HEK293 (cell line): ENCODE measurements around the gene OLFM1.
A peak's percentile ranks its signal among the peaks of the same experiment; 100 is the strongest.
"Not testable (repeated sequence)": the region's sequence is repeated elsewhere in the genome, so short reads cannot be mapped to it uniquely, and the experiment has no call there.

Source experiments
- CTCF ChIA-PET: fragments of 350-600 bp; formaldehyde crosslinking; extraction: SDS; loops from one replicate; lab custom pipeline; 2021; ENCODE audit warnings: antibody characterized with exemption; lab: Yijun Ruan, JAX
- POLR2A ChIA-PET: fragments of 300-600 bp; formaldehyde crosslinking; extraction: SDS; loops from one replicate; lab custom pipeline; 2020; ENCODE audit warnings: antibody characterized with exemption, inconsistent platforms; lab: Yijun Ruan, JAX
- H3K27ac ChIP-seq: fragments of 200-500 bp; sonication (Bioruptor generic); 2 replicates; pipeline ENCODE4 v1.5.1; 2014; ENCODE audit warnings: low read depth, low read length, control low read depth, inconsistent platforms; ENCODE audit errors: extremely low read depth
- H3K36me3 ChIP-seq, 2 experiments: fragments of 200-500 bp in 1 of 2; sonication (Bioruptor generic) in 1 of 2; 1 replicate in 1 of 2; 2 replicates in 1 of 2; pipeline ENCODE4 v1.5.1; 2014 to 2017; ENCODE audit warnings: inconsistent platforms in 2 of 2, low read length in 2 of 2; ENCODE audit not compliant: control insufficient read depth in 2 of 2, insufficient read depth in 1 of 2
- H3K4me1 ChIP-seq: fragments of 200-500 bp; sonication (Bioruptor generic); 2 replicates; pipeline ENCODE4 v1.5.1; 2014; ENCODE audit warnings: mild to moderate bottlenecking, low read length, inconsistent platforms; ENCODE audit not compliant: control insufficient read depth, insufficient read depth
- H3K4me3 ChIP-seq: 2 replicates; pipeline ENCODE4 v1.5.1; 2011; ENCODE audit warnings: low read depth, mild to moderate bottlenecking, control low read depth, low read length, moderate library complexity
- H3K9me3 ChIP-seq: fragments of 200-500 bp; sonication (Bioruptor generic); 2 replicates; pipeline ENCODE4 v1.5.1; 2014; ENCODE audit warnings: low read depth, low read length, inconsistent platforms; ENCODE audit not compliant: control insufficient read depth, insufficient read depth
- BCL11B ChIP-seq: fragments of 450-650 bp; formaldehyde crosslinking; IDR thresholded peaks from 2 replicates; pipeline ENCODE4 v1.5.1; 2016; ENCODE audit warnings: low read depth, missing biosample characterization, missing genetic modification characterization
- GLI4 ChIP-seq: fragments of 450-650 bp; formaldehyde crosslinking; IDR thresholded peaks from 2 replicates; pipeline ENCODE4 v1.5.1; 2016; ENCODE audit warnings: missing biosample characterization, missing genetic modification characterization
- SETDB1 ChIP-seq: IDR thresholded peaks from one replicate; pipeline ENCODE4 v1.6.1; 2017; ENCODE audit warnings: mild to moderate bottlenecking, low read length, moderate library complexity, mixed read lengths; ENCODE audit not compliant: insufficient read length
- TRIM28 ChIP-seq: IDR thresholded peaks from 2 replicates; pipeline ENCODE4 v1.6.1; 2011; ENCODE audit warnings: low read length, control low read depth, borderline replicate concordance
- ZFP41 ChIP-seq: fragments of 450-650 bp; formaldehyde crosslinking; IDR thresholded peaks from 2 replicates; pipeline ENCODE4 v1.5.1; 2016; ENCODE audit warnings: missing biosample characterization, missing genetic modification characterization, borderline replicate concordance
- ZNF112 ChIP-seq: fragments of 450-650 bp; formaldehyde crosslinking; IDR thresholded peaks from 2 replicates; pipeline ENCODE4 v1.5.0; 2017; ENCODE audit warnings: missing biosample characterization, missing genetic modification characterization
- ZNF174 ChIP-seq: fragments of 450-650 bp; formaldehyde crosslinking; IDR thresholded peaks from 2 replicates; pipeline ENCODE4 v1.5.0; 2017; ENCODE audit warnings: missing biosample characterization, mild to moderate bottlenecking, missing genetic modification characterization
- ZNF248 ChIP-seq: fragments of 450-650 bp; formaldehyde crosslinking; IDR thresholded peaks from 2 replicates; pipeline ENCODE4 v1.5.1; 2017; ENCODE audit warnings: missing biosample characterization, missing genetic modification characterization
- ZNF280D ChIP-seq: fragments of 450-650 bp; formaldehyde crosslinking; IDR thresholded peaks from 2 replicates; pipeline ENCODE4 v1.5.1; 2016; ENCODE audit warnings: missing biosample characterization, missing genetic modification characterization
- ZNF394 ChIP-seq: fragments of 450-650 bp; formaldehyde crosslinking; IDR thresholded peaks from 2 replicates; pipeline ENCODE4 v1.5.1; 2016; ENCODE audit warnings: missing biosample characterization, missing genetic modification characterization, mild to moderate bottlenecking, moderate library complexity, borderline replicate concordance
- ZNF398 ChIP-seq: fragments of 450-650 bp; formaldehyde crosslinking; IDR thresholded peaks from 2 replicates; pipeline ENCODE4 v1.5.1; 2017; ENCODE audit warnings: missing biosample characterization, missing genetic modification characterization
- ZNF529 ChIP-seq: fragments of 450-650 bp; formaldehyde crosslinking; IDR thresholded peaks from 2 replicates; pipeline ENCODE4 v1.5.1; 2017; ENCODE audit warnings: missing genetic modification characterization, missing biosample characterization; ENCODE audit not compliant: insufficient replicate concordance
- ZNF544 ChIP-seq: fragments of 450-650 bp; formaldehyde crosslinking; IDR thresholded peaks from 2 replicates; pipeline ENCODE4 v1.5.0; 2017; ENCODE audit warnings: missing biosample characterization, missing genetic modification characterization
- ZNF585B ChIP-seq: fragments of 450-650 bp; formaldehyde crosslinking; IDR thresholded peaks from 2 replicates; pipeline ENCODE4 v1.5.1; 2016; ENCODE audit warnings: missing biosample characterization, missing genetic modification characterization
- ZNF596 ChIP-seq: fragments of 450-650 bp; IDR thresholded peaks from 2 replicates; pipeline ENCODE4 v1.5.0; 2018; ENCODE audit warnings: missing biosample characterization, mild to moderate bottlenecking, missing genetic modification characterization, moderate library complexity
- ZSCAN30 ChIP-seq: fragments of 450-650 bp; IDR thresholded peaks from 2 replicates; pipeline ENCODE4 v1.5.1; 2018; ENCODE audit warnings: missing biosample characterization, mild to moderate bottlenecking, missing genetic modification characterization, moderate library complexity
- TF ChIP-seq, protein P1 (sequence below): fragments of 450-650 bp; formaldehyde crosslinking; IDR thresholded peaks from 2 replicates; pipeline ENCODE4 v1.5.1; 2017; ENCODE audit warnings: missing biosample characterization, missing genetic modification characterization
- TF ChIP-seq, protein P2 (sequence below): fragments of 450-650 bp; formaldehyde crosslinking; IDR thresholded peaks from 2 replicates; pipeline ENCODE4 v1.5.1; 2016; ENCODE audit warnings: missing biosample characterization, missing genetic modification characterization
- TF ChIP-seq, protein P3 (sequence below): fragments of 450-650 bp; formaldehyde crosslinking; IDR thresholded peaks from 2 replicates; pipeline ENCODE4 v1.5.1; 2016; ENCODE audit warnings: missing biosample characterization, missing genetic modification characterization
- TF ChIP-seq, protein P4 (sequence below): fragments of 450-650 bp; formaldehyde crosslinking; IDR thresholded peaks from 2 replicates; pipeline ENCODE4 v1.5.1; 2016; ENCODE audit warnings: missing biosample characterization, missing genetic modification characterization, borderline replicate concordance

Gene OLFM1

DNA sequence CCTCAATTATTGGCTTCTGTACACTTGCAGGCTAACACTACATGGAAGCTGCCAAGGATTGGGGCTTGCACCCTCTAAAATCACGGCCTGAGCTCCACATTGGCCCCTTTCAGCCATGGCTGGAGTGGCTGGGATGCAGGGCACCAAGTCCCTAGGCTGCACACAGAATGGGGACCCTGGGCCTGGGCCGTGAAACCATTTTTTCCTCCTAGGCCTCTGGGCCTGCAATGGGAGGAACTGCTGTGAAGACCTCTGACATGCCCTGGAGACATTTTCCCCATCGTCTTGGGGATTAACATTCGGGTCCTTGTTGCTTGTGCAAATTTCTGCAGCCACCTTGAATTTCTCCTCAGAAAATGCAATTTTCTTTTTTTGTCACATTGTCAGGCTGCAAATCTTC is 23.6 kb upstream of the OLFM1 start:
- H3K4me3 ChIP-seq, CTCF ChIA-PET, H3K36me3 ChIP-seq, H3K4me1 ChIP-seq, H3K9me3 ChIP-seq, POLR2A ChIA-PET, H3K27ac ChIP-seq: not testable (repeated sequence)
- TF ChIP-seq SETDB1 (peak; percentile 60), ZNF585B (peak; percentile 98), TRIM28 (peak; percentile 29; the same call in 1 of the 2 replicates)

- Histone ChIP-seq H3K27ac (no peak overlapping the region), H3K9me3 (no peaks in the 10 kb centered on the region), H3K4me3 (no peak overlapping the region), H3K4me1 (no peaks in the 10 kb centered on the region), H3K36me3 (no peaks in the 10 kb centered on the region)
- POLR2A ChIA-PET = no interaction called here
- TF ChIP-seq, protein P1, sequence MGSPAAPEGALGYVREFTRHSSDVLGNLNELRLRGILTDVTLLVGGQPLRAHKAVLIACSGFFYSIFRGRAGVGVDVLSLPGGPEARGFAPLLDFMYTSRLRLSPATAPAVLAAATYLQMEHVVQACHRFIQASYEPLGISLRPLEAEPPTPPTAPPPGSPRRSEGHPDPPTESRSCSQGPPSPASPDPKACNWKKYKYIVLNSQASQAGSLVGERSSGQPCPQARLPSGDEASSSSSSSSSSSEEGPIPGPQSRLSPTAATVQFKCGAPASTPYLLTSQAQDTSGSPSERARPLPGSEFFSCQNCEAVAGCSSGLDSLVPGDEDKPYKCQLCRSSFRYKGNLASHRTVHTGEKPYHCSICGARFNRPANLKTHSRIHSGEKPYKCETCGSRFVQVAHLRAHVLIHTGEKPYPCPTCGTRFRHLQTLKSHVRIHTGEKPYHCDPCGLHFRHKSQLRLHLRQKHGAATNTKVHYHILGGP (tag by site-specific recombination) = no peak
- TF ChIP-seq, protein P2, sequence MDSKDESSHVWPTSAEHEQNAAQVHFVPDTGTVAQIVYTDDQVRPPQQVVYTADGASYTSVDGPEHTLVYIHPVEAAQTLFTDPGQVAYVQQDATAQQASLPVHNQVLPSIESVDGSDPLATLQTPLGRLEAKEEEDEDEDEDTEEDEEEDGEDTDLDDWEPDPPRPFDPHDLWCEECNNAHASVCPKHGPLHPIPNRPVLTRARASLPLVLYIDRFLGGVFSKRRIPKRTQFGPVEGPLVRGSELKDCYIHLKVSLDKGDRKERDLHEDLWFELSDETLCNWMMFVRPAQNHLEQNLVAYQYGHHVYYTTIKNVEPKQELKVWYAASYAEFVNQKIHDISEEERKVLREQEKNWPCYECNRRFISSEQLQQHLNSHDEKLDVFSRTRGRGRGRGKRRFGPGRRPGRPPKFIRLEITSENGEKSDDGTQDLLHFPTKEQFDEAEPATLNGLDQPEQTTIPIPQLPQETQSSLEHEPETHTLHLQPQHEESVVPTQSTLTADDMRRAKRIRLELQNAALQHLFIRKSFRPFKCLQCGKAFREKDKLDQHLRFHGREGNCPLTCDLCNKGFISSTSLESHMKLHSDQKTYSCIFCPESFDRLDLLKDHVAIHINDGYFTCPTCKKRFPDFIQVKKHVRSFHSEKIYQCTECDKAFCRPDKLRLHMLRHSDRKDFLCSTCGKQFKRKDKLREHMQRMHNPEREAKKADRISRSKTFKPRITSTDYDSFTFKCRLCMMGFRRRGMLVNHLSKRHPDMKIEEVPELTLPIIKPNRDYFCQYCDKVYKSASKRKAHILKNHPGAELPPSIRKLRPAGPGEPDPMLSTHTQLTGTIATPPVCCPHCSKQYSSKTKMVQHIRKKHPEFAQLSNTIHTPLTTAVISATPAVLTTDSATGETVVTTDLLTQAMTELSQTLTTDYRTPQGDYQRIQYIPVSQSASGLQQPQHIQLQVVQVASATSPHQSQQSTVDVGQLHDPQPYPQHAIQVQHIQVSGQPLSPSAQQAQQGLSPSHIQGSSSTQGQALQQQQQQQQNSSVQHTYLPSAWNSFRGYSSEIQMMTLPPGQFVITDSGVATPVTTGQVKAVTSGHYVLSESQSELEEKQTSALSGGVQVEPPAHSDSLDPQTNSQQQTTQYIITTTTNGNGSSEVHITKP (tag by site-specific recombination) = no peak
- TF ChIP-seq ZNF544 (tag by site-specific recombination) (no peak), ZSCAN30 (tag by site-specific recombination) (no peak), ZFP41 (tag by site-specific recombination) (no peak), BCL11B (no peak), ZNF112 (tag by site-specific recombination) (no peak), ZNF280D (no peak), ZNF248 (tag by site-specific recombination) (no peak), ZNF529 (no peak), ZNF394 (tag by site-specific recombination) (no peak), ZNF174 (tag by site-specific recombination) (no peak), GLI4 (tag by site-specific recombination) (no peak), ZNF398 (tag by site-specific recombination) (no peak), ZNF596 (tag by site-specific recombination) (no peak)
- TF ChIP-seq, protein P3, sequence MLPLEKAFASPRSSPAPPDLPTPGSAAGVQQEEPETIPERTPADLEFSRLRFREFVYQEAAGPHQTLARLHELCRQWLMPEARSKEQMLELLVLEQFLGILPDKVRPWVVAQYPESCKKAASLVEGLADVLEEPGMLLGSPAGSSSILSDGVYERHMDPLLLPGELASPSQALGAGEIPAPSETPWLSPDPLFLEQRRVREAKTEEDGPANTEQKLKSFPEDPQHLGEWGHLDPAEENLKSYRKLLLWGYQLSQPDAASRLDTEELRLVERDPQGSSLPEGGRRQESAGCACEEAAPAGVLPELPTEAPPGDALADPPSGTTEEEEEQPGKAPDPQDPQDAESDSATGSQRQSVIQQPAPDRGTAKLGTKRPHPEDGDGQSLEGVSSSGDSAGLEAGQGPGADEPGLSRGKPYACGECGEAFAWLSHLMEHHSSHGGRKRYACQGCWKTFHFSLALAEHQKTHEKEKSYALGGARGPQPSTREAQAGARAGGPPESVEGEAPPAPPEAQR = no peak
- TF ChIP-seq, protein P4, sequence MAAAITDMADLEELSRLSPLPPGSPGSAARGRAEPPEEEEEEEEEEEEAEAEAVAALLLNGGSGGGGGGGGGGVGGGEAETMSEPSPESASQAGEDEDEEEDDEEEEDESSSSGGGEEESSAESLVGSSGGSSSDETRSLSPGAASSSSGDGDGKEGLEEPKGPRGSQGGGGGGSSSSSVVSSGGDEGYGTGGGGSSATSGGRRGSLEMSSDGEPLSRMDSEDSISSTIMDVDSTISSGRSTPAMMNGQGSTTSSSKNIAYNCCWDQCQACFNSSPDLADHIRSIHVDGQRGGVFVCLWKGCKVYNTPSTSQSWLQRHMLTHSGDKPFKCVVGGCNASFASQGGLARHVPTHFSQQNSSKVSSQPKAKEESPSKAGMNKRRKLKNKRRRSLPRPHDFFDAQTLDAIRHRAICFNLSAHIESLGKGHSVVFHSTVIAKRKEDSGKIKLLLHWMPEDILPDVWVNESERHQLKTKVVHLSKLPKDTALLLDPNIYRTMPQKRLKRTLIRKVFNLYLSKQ (tag by site-specific recombination) = no peak
- CTCF ChIA-PET = interaction anchor here (0.7 kb wide), 1 partner anchor 21 kb away, joined by 3 read pairs; no protein-coding TSS in a partner anchor
Measured at GRCh38 chr9:135065151-135065550, 22.3 kb upstream of the OLFM1 start.
